ENCODE data around the gene HOXC6.

Gene HOXC6

DNA sequence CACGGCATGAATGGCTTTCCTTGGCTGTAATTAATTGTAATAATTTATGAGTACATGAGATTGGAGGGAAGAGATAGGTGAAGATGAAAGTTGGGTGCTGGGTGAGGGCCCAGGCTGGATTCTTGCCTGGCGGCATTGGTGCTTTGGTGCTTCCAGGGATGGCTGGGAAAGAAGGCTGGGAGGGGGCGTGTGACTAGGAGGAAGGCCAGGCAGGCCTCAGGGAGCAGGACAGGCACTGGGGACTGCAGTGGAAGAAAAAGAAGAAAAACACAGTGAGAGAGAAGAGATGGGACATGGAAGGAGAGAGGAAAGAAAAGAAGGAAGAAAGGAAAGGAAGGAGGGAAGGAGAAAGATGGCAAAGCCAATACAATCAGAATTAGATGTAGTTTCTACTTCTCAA, 24.6 kb upstream of the HOXC6 start:
- no peak for DNase-seq (ENCODE audit: low spot score)
- Histone ChIP-seq H3K4me3 (ENCODE audit: severe bottlenecking) (no peak overlapping the region), H3K27ac (ENCODE audit: poor library complexity, severe bottlenecking) (no peak overlapping the region), H3K36me3 (ENCODE audit: low read depth) (no peaks in the 10 kb centered on the region), H3K9me3 (ENCODE audit: severe bottlenecking) (no peaks in the 10 kb centered on the region), H3K27me3 (ENCODE audit: insufficient read depth, poor library complexity, severe bottlenecking) (peaks cover 88% of the 10 kb centered on the region), H3K4me1 (ENCODE audit: insufficient read depth, poor library complexity, severe bottlenecking) (no peaks in the 10 kb centered on the region)
- ATAC-seq (ENCODE audit: low read depth): no peak
- TF ChIP-seq CTCF (IDR thresholded peaks at IDR 0.05; ENCODE audit: poor library complexity, severe bottlenecking): no peak

DNA sequence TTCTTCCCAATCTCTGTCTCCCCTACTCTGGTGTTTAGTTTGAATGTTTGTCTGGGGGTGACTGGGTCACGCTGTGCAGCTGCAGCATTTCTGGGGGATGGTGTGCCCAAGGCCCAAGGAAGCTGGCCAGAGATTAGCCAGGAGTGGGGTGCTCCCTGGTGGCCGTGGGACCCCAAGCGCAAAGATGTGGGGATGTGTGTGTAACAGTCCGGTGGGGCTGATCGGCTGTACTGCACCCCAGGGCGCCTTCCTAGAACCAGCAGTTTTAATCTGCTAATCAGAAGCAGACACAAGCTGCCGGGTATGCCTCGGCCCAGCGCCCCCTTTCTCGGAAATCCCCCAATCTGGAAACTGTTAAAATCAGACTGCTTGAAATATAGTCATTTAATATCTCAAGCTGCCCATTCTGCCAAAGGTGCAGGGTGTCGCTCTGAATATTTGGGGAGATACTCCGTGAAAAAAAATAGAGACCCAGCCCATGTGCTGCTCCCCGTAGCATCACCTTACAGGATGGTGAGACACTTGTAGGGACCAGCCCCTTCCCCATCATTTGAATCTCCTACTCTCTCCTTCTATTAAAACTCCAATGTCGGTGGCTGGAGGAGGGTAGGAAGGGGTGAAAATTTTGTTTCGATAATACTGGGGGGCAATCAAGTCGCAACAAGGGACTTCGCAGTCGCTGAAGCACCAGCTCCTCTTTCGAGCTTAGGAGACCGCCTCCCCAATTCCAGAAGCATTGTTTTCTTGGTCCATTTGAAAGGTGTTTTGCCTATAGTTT, 24.0 kb upstream of the HOXC6 start:
- Histone ChIP-seq H3K4me3 (ENCODE audit: severe bottlenecking) (no peak overlapping the region), H3K36me3 (ENCODE audit: low read depth) (no peaks in the 10 kb centered on the region), H3K9me3 (ENCODE audit: severe bottlenecking) (no peaks in the 10 kb centered on the region), H3K27me3 (ENCODE audit: insufficient read depth, poor library complexity, severe bottlenecking) (peaks cover 86% of the 10 kb centered on the region), H3K4me1 (ENCODE audit: insufficient read depth, poor library complexity, severe bottlenecking) (no peaks in the 10 kb centered on the region), H3K27ac (ENCODE audit: poor library complexity, severe bottlenecking) (no peak overlapping the region)
- ATAC-seq (ENCODE audit: low read depth) (no peak), DNase-seq (ENCODE audit: low spot score) (no peak)
- peak; percentile 20 for TF ChIP-seq CTCF (IDR thresholded peaks at IDR 0.05; ENCODE audit: poor library complexity, severe bottlenecking)

GRCh38 chr12:54004841-54005530, 23.3 kb upstream of the HOXC6 start:
- Histone ChIP-seq H3K9me3 (ENCODE audit: severe bottlenecking) (no peaks in the 10 kb centered on the region), H3K27me3 (ENCODE audit: insufficient read depth, poor library complexity, severe bottlenecking) (peaks cover 87% of the 10 kb centered on the region), H3K4me1 (ENCODE audit: insufficient read depth, poor library complexity, severe bottlenecking) (no peaks in the 10 kb centered on the region), H3K4me3 (ENCODE audit: severe bottlenecking) (no peak overlapping the region), H3K36me3 (ENCODE audit: low read depth) (no peaks in the 10 kb centered on the region), H3K27ac (ENCODE audit: poor library complexity, severe bottlenecking) (no peak overlapping the region)
- no peak for TF ChIP-seq CTCF (IDR thresholded peaks at IDR 0.05; ENCODE audit: poor library complexity, severe bottlenecking)
- no peak for ATAC-seq (ENCODE audit: low read depth)
- no peak for DNase-seq (ENCODE audit: low spot score)

DNA sequence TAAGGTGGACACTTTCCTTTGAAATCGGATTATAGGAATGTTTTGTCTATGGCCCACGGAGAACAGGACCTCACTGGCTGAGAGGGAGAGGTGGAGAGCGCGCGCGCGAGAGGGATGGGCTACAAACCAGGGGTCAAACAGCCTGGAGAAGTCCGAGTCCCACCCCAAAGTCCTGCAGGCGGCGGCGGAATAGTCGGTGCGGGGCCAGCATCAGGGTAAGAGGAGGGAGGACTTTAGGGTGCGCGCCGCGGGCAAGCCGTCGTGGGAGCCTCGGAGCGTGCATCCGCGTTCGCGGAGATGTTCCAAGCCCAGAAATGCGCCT, 22.7 kb upstream of the HOXC6 start:
- H3K36me3 ChIP-seq (ENCODE audit: low read depth): no peaks in the 10 kb centered on the region
- ATAC-seq (ENCODE audit: low read depth) (no peak), DNase-seq (ENCODE audit: low spot score) (no peak)
- H3K27me3 ChIP-seq (ENCODE audit: insufficient read depth, poor library complexity, severe bottlenecking): peaks cover 87% of the 10 kb centered on the region
- H3K27ac ChIP-seq (ENCODE audit: poor library complexity, severe bottlenecking): no peak overlapping the region
- no peaks in the 10 kb centered on the region for H3K9me3 ChIP-seq (ENCODE audit: severe bottlenecking)
- no peak for TF ChIP-seq CTCF (IDR thresholded peaks at IDR 0.05; ENCODE audit: poor library complexity, severe bottlenecking)
- no peaks in the 10 kb centered on the region for H3K4me1 ChIP-seq (ENCODE audit: insufficient read depth, poor library complexity, severe bottlenecking)
- H3K4me3 ChIP-seq (ENCODE audit: severe bottlenecking): no peak overlapping the region
